ENCODE results near the gene MEN1. TPM values are rescaled to one million over a fixed set of nuclear protein-coding genes. Genes with fewer than 3 reads are reported as not detected.

The MEN1 gene
- total RNA-seq, 4 donors from 2014 or later: 26.9 to 46.6 (median 36.1) TPM

DNA sequence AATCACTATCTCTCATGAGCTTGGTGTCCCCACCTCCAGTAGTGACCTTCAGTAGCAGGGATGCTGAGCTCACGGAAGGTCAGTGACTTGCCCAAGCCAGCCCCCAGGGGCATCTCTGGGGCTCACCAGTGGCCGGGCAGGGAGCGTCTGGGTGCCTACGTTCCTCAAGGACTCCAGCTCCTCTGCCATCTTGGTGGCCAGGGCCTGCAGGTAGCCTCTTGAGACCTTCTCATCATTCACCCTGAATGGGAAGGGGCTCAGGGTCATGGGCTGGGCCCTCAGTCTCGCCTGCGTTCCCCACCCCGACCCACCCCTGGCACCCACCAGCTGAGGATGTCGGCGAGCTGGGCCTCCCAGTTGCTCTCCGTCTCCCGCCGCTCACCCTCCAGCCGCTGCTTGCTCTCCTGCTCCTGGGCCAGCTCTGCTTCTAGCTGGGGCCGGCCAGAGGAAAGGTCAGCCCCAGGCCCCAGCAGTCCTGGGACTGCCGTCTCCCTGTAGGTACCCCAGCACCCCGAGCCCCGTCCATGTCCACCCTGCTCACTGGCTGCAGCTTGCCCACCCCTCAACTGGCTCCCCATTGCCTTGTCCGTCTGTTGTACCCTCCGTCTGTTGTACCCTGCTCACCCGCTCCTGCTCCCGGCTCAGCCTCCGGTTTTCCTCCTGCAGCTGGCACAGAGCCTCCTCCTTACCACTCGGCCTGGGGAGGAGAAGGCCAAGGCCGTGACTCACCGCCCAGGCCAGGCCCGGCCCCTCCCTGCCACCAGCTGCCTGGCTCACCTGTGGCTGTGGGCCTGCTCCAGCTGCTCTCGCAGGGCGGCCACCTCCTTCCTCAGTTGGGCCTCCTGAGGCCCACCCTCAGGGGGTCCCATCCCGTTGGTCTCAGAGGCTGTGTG is 24.6 kb upstream of the MEN1 start:
- peaks cover 25% of the 10 kb centered on the region for H3K4me1 ChIP-seq
- WGBS: 65% methylated on average over 12 of the region's 29 CpGs
- peak overlapping the region; percentile 72 for H3K27ac ChIP-seq

DNA sequence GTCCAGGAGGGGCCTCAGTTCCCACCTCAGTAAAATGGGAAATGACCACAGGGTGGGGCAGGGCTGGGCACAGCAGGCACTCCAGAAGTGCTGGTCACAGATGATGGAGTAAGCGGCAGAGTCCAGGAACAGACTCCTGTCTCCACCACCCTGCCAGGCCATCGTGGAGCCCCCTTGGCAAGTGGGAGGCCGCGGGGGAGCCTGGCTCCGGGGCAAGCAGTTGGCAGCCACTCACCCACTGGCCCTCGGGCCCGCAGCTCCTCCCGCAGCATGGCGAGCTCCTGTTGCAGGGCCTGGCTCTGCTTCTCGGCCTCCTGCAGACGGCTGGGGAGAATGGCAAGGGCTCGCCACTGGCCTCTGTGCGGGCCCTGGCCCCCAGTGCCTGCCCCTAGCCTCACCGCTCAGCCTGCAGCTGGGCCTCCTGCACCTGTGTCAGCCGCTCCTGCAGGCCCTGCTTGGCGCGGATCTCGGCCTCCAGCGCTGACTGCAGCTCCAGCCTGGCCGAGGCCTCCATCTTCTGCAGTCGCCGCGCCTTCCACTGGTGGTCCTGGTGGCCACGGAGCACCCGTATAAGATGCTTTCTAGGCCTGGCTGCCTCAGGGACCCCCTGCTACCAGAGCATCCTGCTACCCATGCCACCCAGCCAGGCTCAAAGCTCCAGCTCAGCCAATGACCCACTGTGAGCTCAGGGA is 23.8 kb upstream of the MEN1 start:
- peak in 1 of 2 donors; percentile 55 for DNase-seq (ENCODE audit: low spot score in 2 of 2)
- Histone ChIP-seq H3K27ac (no peak overlapping the region), H3K4me1 (peaks cover 25% of the 10 kb centered on the region), H3K9me3 (no peaks in the 10 kb centered on the region), H3K36me3 (peaks cover 73% of the 10 kb centered on the region), H3K27me3 (no peaks in the 10 kb centered on the region), H3K4me3 (no peak overlapping the region)
- 95% methylated on average over 23 of the region's 25 CpGs for WGBS
- TF ChIP-seq POLR2AphosphoS5 (IDR thresholded peaks at IDR 0.05) (no peak), POLR2A (IDR thresholded peaks at IDR 0.05) (no peak), EP300 (IDR thresholded peaks at IDR 0.05) (no peak)
- TF ChIP-seq, protein P1, sequence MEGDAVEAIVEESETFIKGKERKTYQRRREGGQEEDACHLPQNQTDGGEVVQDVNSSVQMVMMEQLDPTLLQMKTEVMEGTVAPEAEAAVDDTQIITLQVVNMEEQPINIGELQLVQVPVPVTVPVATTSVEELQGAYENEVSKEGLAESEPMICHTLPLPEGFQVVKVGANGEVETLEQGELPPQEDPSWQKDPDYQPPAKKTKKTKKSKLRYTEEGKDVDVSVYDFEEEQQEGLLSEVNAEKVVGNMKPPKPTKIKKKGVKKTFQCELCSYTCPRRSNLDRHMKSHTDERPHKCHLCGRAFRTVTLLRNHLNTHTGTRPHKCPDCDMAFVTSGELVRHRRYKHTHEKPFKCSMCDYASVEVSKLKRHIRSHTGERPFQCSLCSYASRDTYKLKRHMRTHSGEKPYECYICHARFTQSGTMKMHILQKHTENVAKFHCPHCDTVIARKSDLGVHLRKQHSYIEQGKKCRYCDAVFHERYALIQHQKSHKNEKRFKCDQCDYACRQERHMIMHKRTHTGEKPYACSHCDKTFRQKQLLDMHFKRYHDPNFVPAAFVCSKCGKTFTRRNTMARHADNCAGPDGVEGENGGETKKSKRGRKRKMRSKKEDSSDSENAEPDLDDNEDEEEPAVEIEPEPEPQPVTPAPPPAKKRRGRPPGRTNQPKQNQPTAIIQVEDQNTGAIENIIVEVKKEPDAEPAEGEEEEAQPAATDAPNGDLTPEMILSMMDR (IDR thresholded peaks at IDR 0.05): no peak

More for the DNA sequence above, 24.6 kb upstream of the MEN1 start:
- Histone ChIP-seq H3K36me3 (peaks cover 73% of the 10 kb centered on the region), H3K4me3 (no peak overlapping the region), H3K9me3 (no peaks in the 10 kb centered on the region), H3K27me3 (no peaks in the 10 kb centered on the region)
- peak in 1 of 2 donors; percentile 62 for DNase-seq (ENCODE audit: low spot score in 2 of 2)
- TF ChIP-seq, protein P1 (IDR thresholded peaks at IDR 0.05): no peak
- TF ChIP-seq POLR2A (IDR thresholded peaks at IDR 0.05) (no peak), POLR2AphosphoS5 (IDR thresholded peaks at IDR 0.05) (no peak), EP300 (IDR thresholded peaks at IDR 0.05) (no peak)

DNA sequence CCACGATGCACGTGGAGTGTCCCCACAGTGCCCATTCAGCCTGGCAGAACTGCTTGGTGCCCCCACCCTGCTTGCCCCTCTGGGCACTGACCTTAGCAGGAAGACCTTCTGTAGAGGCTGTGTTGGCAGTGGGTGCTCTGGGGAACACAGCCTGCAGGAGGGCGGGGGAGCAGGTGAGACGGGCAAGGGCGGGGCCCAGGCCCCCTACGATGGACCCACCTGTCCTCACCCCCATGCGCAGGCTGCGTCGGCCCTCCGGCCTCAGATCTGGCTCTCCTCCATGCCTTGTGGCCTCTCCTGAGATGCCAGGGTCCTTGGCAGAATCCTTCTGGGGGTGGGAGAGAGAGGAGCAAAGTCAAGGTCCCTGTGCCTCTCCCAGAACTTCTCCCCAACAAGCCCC is 23.2 kb upstream of the MEN1 start:
- TF ChIP-seq EP300 (IDR thresholded peaks at IDR 0.05): no peak
- 82% methylated on average over 9 of the region's 10 CpGs for WGBS
- no peak overlapping the region for H3K27ac ChIP-seq
- no peak for DNase-seq (ENCODE audit: low spot score in 2 of 2)
- H3K4me1 ChIP-seq: peaks cover 25% of the 10 kb centered on the region
- H3K4me3 ChIP-seq: no peak overlapping the region
- peaks cover 72% of the 10 kb centered on the region for H3K36me3 ChIP-seq
- H3K9me3 ChIP-seq: no peaks in the 10 kb centered on the region
- H3K27me3 ChIP-seq: no peaks in the 10 kb centered on the region

DNA sequence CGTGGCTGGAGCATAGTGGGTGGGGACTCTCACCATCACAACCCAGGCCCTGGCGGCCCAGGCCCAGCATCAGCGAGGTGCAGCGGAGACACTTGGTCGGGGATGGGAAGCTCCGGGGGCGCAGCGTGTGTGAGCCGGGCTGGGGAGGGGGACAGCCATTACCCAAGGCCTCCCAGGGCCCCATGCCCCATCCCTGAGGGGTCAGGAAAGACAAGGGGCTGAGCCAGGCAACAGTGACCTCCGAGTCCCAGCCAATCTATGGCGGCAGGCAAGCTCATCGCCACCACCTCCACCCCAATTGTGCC is 22.8 kb upstream of the MEN1 start:
- 91% methylated on average over 10 of the region's 12 CpGs for WGBS
- DNase-seq (ENCODE audit: low spot score in 2 of 2): peak in 1 of 2 donors; percentile 62
- Histone ChIP-seq H3K4me3 (no peak overlapping the region), H3K4me1 (peaks cover 25% of the 10 kb centered on the region), H3K9me3 (no peaks in the 10 kb centered on the region), H3K36me3 (peaks cover 70% of the 10 kb centered on the region), H3K27me3 (no peaks in the 10 kb centered on the region), H3K27ac (no peak overlapping the region)
- TF ChIP-seq, protein P1 (IDR thresholded peaks at IDR 0.05): no peak
- TF ChIP-seq EP300 (IDR thresholded peaks at IDR 0.05) (no peak), POLR2AphosphoS5 (IDR thresholded peaks at IDR 0.05) (no peak), POLR2A (IDR thresholded peaks at IDR 0.05) (no peak)

DNA sequence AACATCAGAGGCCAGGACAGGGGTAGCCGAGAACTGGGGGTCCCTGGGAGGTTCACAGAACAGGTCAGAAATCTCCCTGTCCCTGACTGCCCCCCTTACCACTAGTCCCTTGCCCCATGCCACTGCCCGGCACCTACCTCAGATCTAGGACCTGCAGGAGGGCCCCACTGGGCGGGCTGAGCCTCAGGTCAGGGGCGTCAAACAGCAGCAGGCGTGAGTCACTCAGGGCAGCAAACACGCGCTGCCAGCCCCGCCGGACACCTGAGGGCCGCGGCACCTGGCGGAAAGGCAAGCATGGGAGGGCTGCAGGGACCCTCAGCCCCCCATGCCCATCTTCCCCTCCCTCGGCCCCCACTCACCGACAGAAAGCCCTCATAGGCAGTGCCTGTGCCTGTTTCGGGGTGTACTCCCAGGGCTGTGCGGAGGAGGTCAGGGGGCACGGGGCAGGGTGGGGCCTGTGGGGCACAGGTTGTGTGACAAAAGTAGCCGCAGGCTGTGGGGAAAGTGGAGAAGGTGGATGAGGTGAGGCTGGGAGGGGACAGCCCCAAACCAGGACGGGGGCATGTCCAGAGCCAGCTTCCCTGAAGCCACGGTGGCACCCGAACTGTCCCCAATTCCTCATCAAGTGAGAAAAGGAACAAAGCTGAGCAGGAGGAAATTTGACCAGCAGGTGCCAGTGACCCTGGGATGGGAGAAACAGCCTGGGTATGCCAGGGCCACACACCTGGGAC is 22.3 kb upstream of the MEN1 start:
- WGBS: 94% methylated on average over 10 of the region's 21 CpGs
- H3K27me3 ChIP-seq: no peaks in the 10 kb centered on the region
- H3K27ac ChIP-seq: no peak overlapping the region
- peaks cover 70% of the 10 kb centered on the region for H3K36me3 ChIP-seq
- H3K9me3 ChIP-seq: no peaks in the 10 kb centered on the region
- peaks cover 25% of the 10 kb centered on the region for H3K4me1 ChIP-seq
- no peak for TF ChIP-seq EP300 (IDR thresholded peaks at IDR 0.05)
- TF ChIP-seq POLR2A (IDR thresholded peaks at IDR 0.05): no peak
- DNase-seq (ENCODE audit: low spot score in 2 of 2): no peak
- H3K4me3 ChIP-seq: no peak overlapping the region
